Breast epithelium (tissue), 4 donors: Measurements from ENCODE around the gene ZSCAN25. TPM values are rescaled to one million over a fixed set of nuclear protein-coding genes. Genes with fewer than 3 reads are reported as not detected.

Experiments
- DNase-seq, 2 donors: peaks; one replicate each; pipeline ENCODE4 v3.0.0-alpha.2; 2019; ENCODE audit warnings: low spot score in 2 of 2
- H3K27ac ChIP-seq, 2 donors: fragments of 200-600 bp; sonication (generic) in 1 of 2; one replicate each; pipeline ENCODE4 v1.5.1; 2016 to 2019; ENCODE audit warnings: mild to moderate bottlenecking in 1 of 2
- H3K27me3 ChIP-seq, 2 donors: fragments of 200-600 bp; sonication (generic) in 1 of 2; one replicate each; pipeline versions ENCODE4 v1.5.1 to v1.6.0; 2017 to 2019; ENCODE audit warnings: control low read depth in 1 of 2, mild to moderate bottlenecking in 1 of 2
- H3K36me3 ChIP-seq: fragments of 200-600 bp; one replicate; pipeline ENCODE4 v1.5.1; 2019
- H3K4me1 ChIP-seq, 2 donors: fragments of 200-600 bp; sonication (generic); one replicate each; pipeline ENCODE4 v1.5.1; 2016 to 2019; ENCODE audit warnings: control low read depth in 1 of 2
- H3K4me3 ChIP-seq, 3 donors: fragments of 200-600 bp; sonication (generic); 1 replicate in 2 of 3; 2 replicates in 1 of 3; pipeline ENCODE4 v1.5.1; 2016 to 2019; ENCODE audit warnings: mild to moderate bottlenecking in 3 of 3, moderate library complexity in 2 of 3
- H3K9me3 ChIP-seq, 2 donors: fragments of 200-600 bp; sonication (generic) in 1 of 2; one replicate each; pipeline ENCODE4 v1.5.1; 2016 to 2019; ENCODE audit warnings: control low read depth in 1 of 2
- CTCF ChIP-seq, 3 donors: fragments of 450-650 bp; IDR thresholded peaks; one replicate each; pipeline ENCODE4 v1.5.1; 2016 to 2017; ENCODE audit warnings: antibody characterized with exemption in 3 of 3, mild to moderate bottlenecking in 3 of 3, moderate library complexity in 3 of 3
- POLR2A ChIP-seq: fragments of 450-650 bp; IDR thresholded peaks from one replicate; pipeline ENCODE4 v1.6.1; 2016; ENCODE audit warnings: antibody characterized with exemption, mild to moderate bottlenecking, moderate library complexity
- POLR2AphosphoS5 ChIP-seq, 3 donors: sonication (generic); formaldehyde crosslinking; IDR thresholded peaks; one replicate each; pipeline ENCODE4 v1.6.1; 2017; ENCODE audit warnings: antibody characterized with exemption in 3 of 3
- intact Hi-C: fragments of 100-400 bp; cut with DNase I; formaldehyde crosslinking; loops from one replicate; pipeline ENCODE4 v1.15.1; 2023; ENCODE audit warnings: low total_unique reads
- total RNA-seq, 3 donors: library from RNA; depleted of rRNA; stranded (reverse); fragments of >200 nt; gene quantifications; one replicate each; pipeline ENCODE4 v1.1.0, GENCODE V29; 2016

ZSCAN25 gene
- total RNA-seq, 3 donors from 2014 or later: 15.2 to 23.6 (median 18.4) TPM

- no peaks in the 10 kb centered on the region for H3K36me3 ChIP-seq
- no peaks in the 10 kb centered on the region for H3K4me1 ChIP-seq
- H3K27ac ChIP-seq: no peak within 1 kb of the TSS
- H3K4me3 ChIP-seq: peak within 1 kb of the TSS in 1 of 3 donors; percentile 14
- DNase-seq: no peak
- H3K9me3 ChIP-seq: no peaks in the 10 kb centered on the region
- intact Hi-C loops: no loop called here
- no peaks in the 10 kb centered on the region for H3K27me3 ChIP-seq
- TF ChIP-seq CTCF (IDR thresholded peaks at IDR 0.05) (no peak), POLR2A (no peak), POLR2AphosphoS5 (IDR thresholded peaks at IDR 0.05) (peak in 1 of 3 donors; percentile 22)
These were observed 62.9 kb downstream of the ZSCAN25 start, which contains the start of gene CYP3A5 for GRCh38 chr7:99679400-99680191. CYP3A5 (minus strand) TSS chr7:99679996; CDS start chr7:99679896, 100 bp downstream.

Other genes with a start within 250 kb of the ZSCAN25 start
- gene ARPC1B, start 242.2 kb upstream of the ZSCAN25 start, total RNA-seq: 100 to 1,000 TPM; 108 to 176 (median 169) TPM
- gene PDAP1, start 208.3 kb upstream of the ZSCAN25 start, total RNA-seq: 10 to 100 TPM; 39.4 to 86.4 (median 51.5) TPM
- gene BUD31, start 208.0 kb upstream of the ZSCAN25 start, total RNA-seq: 10 to 100 TPM; 53.9 to 69.8 (median 65.4) TPM
- gene PTCD1, start 178.1 kb upstream of the ZSCAN25 start, total RNA-seq: 1 to 10 TPM; 4.5 to 8.3 (median 4.9) TPM
- 10 to 100 TPM; 32.8 to 40.6 (median 32.9) TPM for gene CPSF4, start 178.0 kb upstream of the ZSCAN25 start, total RNA-seq
- gene ATP5MF, start 150.8 kb upstream of the ZSCAN25 start, total RNA-seq: 100 to 1,000 TPM; 741 to 814 (median 754) TPM
- 10 to 100 TPM in 1 of 3 donors, 1 to 10 TPM in 2; 4.6 to 12.3 (median 8.5) TPM for gene ZNF789, start 144.1 kb upstream of the ZSCAN25 start, total RNA-seq
- 10 to 100 TPM; 42.2 to 58.7 (median 58.3) TPM for gene ZNF394, start 116.7 kb upstream of the ZSCAN25 start, total RNA-seq
- 10 to 100 TPM in 1 of 3 donors, 1 to 10 TPM in 2; 7.5 to 11.0 (median 8.0) TPM for gene ZKSCAN5, start 112.3 kb upstream of the ZSCAN25 start, total RNA-seq
- 10 to 100 TPM in 1 of 3 donors, 1 to 10 TPM in 2; 2.6 to 10.2 (median 5.6) TPM for gene FAM200A, start 64.8 kb upstream of the ZSCAN25 start, total RNA-seq
- gene ZNF655, start 58.3 kb upstream of the ZSCAN25 start, total RNA-seq: 100 to 1,000 TPM; 100 to 129 (median 110) TPM
- gene TMEM225B, start 18.7 kb upstream of the ZSCAN25 start, total RNA-seq: 1 to 10 TPM; 1.0 to 4.5 (median 2.0) TPM
- gene CYP3A5, start 63.0 kb downstream of the ZSCAN25 start, total RNA-seq: 10 to 100 TPM in 2 of 3 donors, 1 to 10 TPM in 1; 8.5 to 25.9 (median 15.4) TPM
- gene CYP3A7, start 118.2 kb downstream of the ZSCAN25 start, total RNA-seq: 1 to 10 TPM in 2 of 3 donors, not detected in 1; 1.5 to 2.3 TPM
- gene CYP3A4, start 167.2 kb downstream of the ZSCAN25 start, total RNA-seq: under 1 TPM; 0.33 to 0.64 (median 0.59) TPM
- not detected for gene CYP3A43, start 211.1 kb downstream of the ZSCAN25 start, total RNA-seq